NOMO-1 treated with dmso at 0.1 percent for 144 hours (cell line): ENCODE measurements around the gene TBCD.

ENCODE experiments used
- DNase-seq: peaks from one replicate; lab custom pipeline; 2025; ENCODE audit not compliant: unreplicated experiment; lab: John Stamatoyannopoulos, UW

Gene TBCD

GRCh38 chr17:82933911-82934310, 182.0 kb downstream of the TBCD start:
- no peak for DNase-seq

GRCh38 chr17:82935966-82936767, 184.3 kb downstream of the TBCD start:
- no peak for DNase-seq

- DNase-seq = no peak
Observed at GRCh38 chr17:82936768-82937171, 184.9 kb downstream of the TBCD start.

GRCh38 chr17:82937411-82938371, 185.8 kb downstream of the TBCD start:
- DNase-seq = no peak

GRCh38 chr17:82938486-82938872, 186.6 kb downstream of the TBCD start:
- no peak for DNase-seq

- DNase-seq = no peak
Observed at GRCh38 chr17:82938873-82939620, 187.2 kb downstream of the TBCD start.

GRCh38 chr17:82939621-82940135, 187.8 kb downstream of the TBCD start:
- DNase-seq = no peak

GRCh38 chr17:82940226-82941020, 188.6 kb downstream of the TBCD start:
- DNase-seq = no peak

- no peak for DNase-seq
Observed at GRCh38 chr17:82941021-82942001, 189.4 kb downstream of the TBCD start.

- no peak for DNase-seq
Observed at GRCh38 chr17:82942166-82943130, 190.6 kb downstream of the TBCD start.

- DNase-seq = no peak
Observed at GRCh38 chr17:82943339-82943738, 191.5 kb downstream of the TBCD start.

- no peak for DNase-seq
Observed at GRCh38 chr17:82943751-82944150, 191.9 kb downstream of the TBCD start.

- DNase-seq = no peak
Observed at GRCh38 chr17:82944990-82945389, 193.1 kb downstream of the TBCD start.

GRCh38 chr17:82946081-82946480, 194.2 kb downstream of the TBCD start:
- DNase-seq = no peak

- DNase-seq = no peak
Observed at GRCh38 chr17:82947051-82947991, 195.5 kb downstream of the TBCD start.

GRCh38 chr17:82948081-82948511, 196.2 kb downstream of the TBCD start:
- no peak for DNase-seq

GRCh38 chr17:82948957-82949356, 197.1 kb downstream of the TBCD start:
- no peak for DNase-seq
